ENCODE measurements around the gene RAVER1. TPM values are rescaled to one million over a fixed set of nuclear protein-coding genes. Genes with fewer than 3 reads are reported as not detected.

Gene RAVER1
- total and polyA plus RNA-seq, 9 of the 15 experiments (the other 6 are each of a cell fraction or from before 2014, with no cell fraction given): 0.06 to 113 (median 7.0) TPM

DNA sequence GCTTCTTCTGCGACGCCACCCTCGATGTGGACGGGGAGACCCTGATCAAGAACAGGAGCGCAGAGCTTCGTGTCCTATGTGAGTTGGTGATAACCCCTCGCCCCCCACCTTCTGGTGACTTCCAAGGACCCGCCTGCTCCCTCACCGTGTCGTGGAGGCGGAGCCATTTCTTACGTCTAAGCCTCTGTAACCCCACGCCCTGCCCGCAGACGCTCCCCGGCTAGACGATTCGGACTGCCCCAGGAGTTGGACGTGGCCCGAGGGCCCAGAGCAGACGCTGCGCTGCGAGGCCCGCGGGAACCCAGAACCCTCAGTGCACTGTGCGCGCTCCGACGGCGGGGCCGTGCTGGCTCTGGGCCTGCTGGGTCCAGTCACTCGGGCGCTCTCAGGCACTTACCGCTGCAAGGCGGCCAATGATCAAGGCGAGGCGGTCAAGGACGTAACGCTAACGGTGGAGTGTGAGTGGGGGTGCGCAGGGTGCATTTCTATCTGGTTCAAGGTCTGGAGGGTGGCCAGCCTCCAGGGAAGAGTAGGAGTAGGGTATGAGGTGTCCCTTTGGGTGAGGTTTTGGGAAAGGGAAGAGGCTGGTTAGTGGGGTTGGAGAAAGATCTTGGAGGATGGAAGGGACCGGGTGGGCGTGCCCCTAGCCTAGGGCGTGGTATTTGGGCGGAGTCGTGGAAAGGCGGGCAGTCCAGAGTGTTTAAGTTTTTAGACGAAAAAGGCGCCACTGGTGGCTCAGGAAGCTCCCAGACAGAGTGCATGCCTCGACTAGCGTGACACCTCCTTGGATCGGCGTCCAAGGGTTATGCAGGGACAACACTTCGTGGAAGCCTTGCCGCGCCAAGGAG lies 40.3 kb downstream of the RAVER1 start (continued):
- TF ChIP-seq NEUROD1 (IDR thresholded peaks at IDR 0.05; ENCODE audit: borderline replicate concordance, low read depth, low read length, partially characterized antibody) (no peak), ETV1 (tag; conservative IDR thresholded peaks at IDR 0.05; ENCODE audit: low read depth) (no peak), ZNF407 (IDR thresholded peaks at IDR 0.05; ENCODE audit: low read depth) (no peak), EHMT2 (IDR thresholded peaks at IDR 0.05) (no peak), STAT6 (CRISPR knock-in tag; IDR thresholded peaks at IDR 0.05) (no peak), TRIM24 (IDR thresholded peaks at IDR 0.05) (peak; percentile 15 to 28; a peak in 2 of 4 replicates), ZNF239 (CRISPR knock-in tag; IDR thresholded peaks at IDR 0.05) (no peak), CREM (IDR thresholded peaks at IDR 0.05; ENCODE audit: low read depth) (0 out of 2 replicates have a peak, but pooled peaks have one; percentile 7), NR2C2 (CRISPR knock-in tag; IDR thresholded peaks at IDR 0.05) (peak; percentile 21; the same call in 1 of the 2 replicates), NR2C2 (tag; IDR thresholded peaks at IDR 0.05) (peak; percentile 50), RBM34 (IDR thresholded peaks at IDR 0.05; ENCODE audit: borderline replicate concordance, insufficient read depth, low read length) (no peak), NBN (IDR thresholded peaks at IDR 0.05; ENCODE audit: low read depth) (no peak), CXXC5 (CRISPR knock-in tag; IDR thresholded peaks at IDR 0.05) (peak; percentile 43; the same call in 1 of the 2 replicates), KDM4B (IDR thresholded peaks at IDR 0.05; ENCODE audit: borderline replicate concordance in 2 of 2, low read depth in 1 of 2) (no peak), SMAD4 (CRISPR knock-in tag; conservative IDR thresholded peaks at IDR 0.05) (peak; percentile 15; the same call in 1 of the 2 replicates)
- TF ChIP-seq, protein P1, sequence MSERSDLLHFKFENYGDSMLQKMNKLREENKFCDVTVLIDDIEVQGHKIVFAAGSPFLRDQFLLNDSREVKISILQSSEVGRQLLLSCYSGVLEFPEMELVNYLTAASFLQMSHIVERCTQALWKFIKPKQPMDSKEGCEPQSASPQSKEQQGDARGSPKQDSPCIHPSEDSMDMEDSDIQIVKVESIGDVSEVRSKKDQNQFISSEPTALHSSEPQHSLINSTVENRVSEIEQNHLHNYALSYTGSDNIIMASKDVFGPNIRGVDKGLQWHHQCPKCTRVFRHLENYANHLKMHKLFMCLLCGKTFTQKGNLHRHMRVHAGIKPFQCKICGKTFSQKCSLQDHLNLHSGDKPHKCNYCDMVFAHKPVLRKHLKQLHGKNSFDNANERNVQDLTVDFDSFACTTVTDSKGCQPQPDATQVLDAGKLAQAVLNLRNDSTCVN (CRISPR knock-in tag; IDR thresholded peaks at IDR 0.05): no peak

Data from K562 (cell line).